HG03558 (cell line): ENCODE data around the gene PPP1R16B.

Experiments used
- ATAC-seq: cut with Tn5 transposase; IDR thresholded peaks from one replicate; pipeline ENCODE4 v1.9.1; 2021; ENCODE audit warnings: moderate number of reproducible peaks; ENCODE audit not compliant: unreplicated experiment; ENCODE audit errors: extremely low read depth

PPP1R16B gene

DNA sequence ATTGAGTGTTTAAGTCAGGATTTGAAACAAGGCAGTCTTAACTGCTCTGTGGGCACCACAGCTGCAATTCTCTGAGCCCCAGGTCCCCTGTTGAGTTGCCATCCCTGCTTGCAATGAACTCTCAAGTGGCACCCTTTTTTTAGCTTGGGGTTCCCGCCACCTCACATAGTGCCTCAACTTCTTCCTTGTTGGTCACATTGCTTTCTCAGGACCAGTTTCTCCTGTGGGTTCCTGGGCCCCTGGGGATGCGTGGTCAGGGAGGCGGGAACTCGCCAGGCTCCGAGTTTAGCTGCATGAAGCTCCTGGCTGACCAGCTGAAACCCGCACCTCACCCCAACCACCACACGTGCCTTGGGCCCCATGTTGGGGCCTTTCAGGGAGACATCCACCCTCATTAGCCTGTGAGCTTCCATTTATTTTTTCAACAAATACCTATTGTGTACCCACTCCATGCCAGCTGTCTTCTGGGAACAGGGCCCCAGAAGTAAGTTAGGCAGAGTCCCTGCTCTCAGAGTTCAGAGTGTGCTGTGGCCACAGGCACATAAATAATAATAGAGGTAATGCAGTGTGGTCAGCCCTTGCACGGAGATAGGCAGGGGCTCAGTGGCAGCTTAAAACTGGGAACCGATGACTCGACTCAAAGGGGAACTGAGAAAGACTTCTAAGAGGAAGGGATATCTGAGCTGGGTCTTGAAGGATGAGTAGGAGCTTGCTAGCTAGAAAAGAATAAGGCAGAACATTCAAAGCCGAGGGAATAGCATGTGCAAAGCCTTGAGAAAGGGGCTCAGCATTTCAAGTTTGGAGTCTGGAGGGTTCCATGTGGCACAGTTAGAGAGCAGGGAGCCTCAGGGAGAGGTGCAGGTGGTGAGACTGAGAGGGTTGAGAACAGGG is 86.8 kb downstream of the PPP1R16B start:
- no peak for ATAC-seq

DNA sequence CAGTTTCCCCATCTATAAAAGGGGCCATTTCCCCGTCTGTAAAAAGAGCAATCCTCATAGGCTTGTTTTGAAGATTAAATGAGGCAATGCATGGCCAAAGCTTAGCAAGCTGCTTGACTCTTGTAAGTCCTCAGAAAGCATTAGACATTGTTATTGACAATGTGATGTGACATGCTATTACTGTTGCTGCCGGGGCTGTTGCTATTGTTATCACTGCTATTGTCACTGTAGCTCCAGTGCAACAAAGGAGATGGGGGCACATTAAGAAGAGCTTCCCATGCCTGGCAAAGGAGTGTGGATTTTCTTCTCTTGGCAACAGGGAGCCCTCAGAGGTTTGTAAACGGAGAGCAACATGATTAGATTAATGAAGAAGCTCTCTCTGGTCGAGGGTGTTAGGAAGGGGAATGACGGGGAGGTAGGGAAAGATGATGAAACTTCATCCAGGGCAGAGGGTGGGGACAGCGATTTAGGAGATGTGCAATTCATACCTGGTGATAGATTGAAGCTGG is 87.6 kb downstream of the PPP1R16B start:
- ATAC-seq, result no peak

DNA sequence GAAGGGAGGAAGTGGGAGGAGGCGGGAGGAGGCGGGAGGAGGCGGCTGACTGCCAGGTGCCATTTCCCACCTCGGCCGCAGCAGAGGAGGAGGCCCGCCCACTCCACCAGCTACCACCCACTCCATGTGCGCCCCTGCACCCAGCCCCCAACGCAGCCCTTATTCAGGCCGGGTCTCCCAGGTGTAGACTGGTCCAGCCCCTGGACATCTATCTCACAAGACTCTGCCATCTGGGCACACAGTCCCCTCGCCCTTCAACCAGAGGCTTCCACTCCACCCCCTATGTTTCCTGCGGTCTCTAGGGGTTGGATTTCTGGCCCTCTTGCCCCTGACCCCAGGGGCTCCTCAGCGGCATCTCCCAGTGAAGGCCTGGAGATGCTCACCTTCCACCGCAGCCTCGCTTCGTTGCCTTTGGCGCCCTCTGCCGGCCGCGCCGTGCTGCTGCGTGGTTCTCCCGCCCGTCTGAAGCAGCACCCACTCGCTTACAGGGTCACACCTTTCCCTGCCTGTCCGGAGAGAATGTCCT is 88.1 kb downstream of the PPP1R16B start:
- no peak for ATAC-seq

DNA sequence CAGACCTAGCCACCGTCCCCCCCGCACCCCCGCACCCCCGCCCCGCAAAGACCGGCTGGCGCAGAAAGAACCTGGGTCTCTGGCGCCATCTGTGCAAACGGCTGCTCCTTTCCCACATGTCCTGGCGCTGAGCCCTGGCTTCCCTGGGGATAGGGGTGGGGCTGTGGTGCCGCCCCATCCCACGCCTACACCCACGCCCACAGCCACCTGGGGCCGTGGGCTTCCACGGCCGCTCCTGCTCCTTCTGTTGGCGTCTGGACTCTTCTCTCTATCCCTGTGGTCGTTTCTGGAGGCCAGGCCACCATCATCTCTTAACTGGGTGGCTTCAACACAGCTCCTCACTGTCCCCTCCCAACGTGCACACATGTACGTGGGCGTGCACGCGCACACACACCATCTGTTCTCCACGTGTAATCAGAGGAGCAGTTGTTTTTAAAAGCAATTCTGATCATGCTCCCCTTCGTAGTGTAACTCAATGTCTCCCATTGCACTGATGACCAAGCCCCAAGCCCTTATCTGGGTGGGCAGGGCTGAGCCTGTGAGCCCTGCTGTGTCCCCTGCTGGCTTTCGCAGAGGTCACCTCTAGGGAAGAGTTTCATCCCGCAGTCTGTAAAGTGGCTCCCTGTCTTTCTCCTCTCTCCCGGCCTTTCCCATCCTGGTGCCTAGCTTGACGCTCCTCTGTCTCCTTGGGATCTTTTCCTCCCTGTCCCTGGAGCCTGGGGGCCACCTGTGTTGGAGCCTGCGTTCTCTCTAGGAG is 88.8 kb downstream of the PPP1R16B start:
- ATAC-seq, result no peak

DNA sequence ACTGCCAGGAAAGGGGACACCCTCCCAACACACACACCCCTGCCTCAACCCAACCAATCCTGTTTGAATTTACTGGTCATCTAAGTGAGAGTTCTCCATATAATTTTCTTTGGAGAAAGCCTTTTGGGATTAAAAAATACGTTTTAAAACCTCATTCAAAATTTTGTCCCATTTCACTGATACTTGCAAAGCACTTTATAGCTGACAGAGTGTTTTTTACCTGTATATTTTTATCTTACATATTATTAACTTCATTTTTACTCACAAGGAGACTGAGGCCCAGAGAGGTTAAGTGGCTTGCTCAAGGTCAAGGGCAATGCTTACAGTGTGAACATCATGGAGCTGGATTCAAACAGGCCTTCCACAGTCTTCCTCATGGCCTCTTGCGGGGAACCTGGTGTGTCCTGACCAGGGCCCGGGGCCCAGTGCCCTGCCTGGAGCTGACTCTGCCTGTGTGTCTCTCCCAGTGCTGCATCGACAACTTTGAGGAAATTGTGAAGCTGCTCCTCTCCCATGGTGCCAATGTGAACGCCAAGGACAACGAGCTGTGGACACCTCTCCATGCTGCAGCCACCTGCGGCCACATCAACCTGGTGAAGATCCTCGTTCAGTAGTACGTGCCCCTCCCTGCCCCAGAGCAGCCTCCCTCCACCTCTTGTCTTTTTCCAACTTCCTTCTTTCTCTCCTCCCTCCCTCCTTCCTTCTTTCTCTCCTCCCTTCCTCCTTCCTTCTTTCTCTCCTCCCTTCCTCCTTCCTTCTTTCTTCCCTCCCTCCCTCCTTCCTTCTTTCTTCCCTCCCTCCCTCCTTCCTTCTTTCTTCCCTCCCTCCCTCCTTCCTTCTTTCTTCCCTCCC is 89.8 kb downstream of the PPP1R16B start:
- no peak for ATAC-seq

DNA sequence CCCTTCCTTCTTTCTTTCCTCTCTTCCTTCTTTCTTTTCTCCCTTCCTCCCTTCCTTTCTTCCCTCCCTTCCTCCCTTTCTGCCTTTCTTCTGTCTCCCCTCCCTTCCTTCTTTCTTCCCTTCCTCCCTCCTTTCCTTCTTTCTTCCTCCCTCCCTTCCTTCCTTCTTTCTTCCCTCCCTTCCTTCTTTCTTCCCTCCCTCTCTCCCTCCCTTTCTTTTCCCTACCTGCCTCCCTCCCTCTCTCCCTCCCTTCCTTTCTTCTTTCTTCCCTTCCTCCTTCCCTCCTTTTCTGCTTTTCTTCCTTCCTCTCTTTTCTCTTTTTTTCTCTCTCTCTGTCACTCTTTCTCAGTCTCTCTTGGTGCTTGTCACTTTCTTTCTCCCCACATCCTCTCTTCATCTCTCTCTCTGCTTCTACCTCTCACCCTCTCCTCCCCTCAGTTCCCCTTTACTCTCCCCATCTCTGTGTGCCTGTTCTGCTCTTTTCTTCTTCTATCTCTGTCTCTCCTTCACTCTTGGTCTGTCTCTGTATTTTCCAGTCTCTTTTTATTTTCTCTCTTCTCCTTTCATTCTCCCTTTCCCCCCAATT is 90.6 kb downstream of the PPP1R16B start:
- no peak for ATAC-seq

DNA sequence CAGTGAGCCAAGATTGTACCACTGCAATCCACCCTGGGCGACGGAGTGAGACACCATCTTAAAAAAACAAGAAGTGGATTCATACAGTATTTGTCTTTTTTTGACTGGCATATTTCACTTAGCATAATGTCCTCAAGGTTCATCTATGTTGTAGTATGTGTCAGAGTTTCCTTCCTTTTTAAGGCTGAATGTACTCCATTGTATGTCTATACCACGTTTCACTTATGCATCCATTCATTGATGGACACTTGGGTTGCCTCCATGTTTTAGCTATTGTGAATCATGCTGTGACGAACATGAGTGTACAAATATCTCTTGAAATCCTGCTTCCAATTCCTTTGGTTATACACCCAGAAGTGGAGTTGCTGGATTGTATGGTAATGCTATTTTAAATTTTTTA is 91.8 kb downstream of the PPP1R16B start:
- no peak for ATAC-seq

DNA sequence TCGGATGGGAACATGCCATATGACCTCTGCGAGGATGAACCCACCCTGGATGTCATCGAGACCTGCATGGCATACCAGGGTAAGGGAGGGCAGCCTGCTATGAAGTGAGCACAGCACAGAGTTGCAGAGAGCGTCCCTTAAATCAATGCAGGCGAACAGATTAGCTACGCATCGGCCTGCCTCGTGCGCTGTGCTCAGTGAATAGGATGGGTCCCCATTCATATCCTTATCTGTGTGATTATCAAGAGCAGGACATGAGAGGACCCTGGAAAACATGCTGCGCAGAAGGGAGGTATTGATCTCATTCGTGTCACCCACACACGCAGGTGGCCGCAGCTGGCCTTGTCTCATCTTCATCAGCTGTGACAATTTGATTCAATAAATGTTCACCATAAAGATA is 95.1 kb downstream of the PPP1R16B start:
- no peak for ATAC-seq

DNA sequence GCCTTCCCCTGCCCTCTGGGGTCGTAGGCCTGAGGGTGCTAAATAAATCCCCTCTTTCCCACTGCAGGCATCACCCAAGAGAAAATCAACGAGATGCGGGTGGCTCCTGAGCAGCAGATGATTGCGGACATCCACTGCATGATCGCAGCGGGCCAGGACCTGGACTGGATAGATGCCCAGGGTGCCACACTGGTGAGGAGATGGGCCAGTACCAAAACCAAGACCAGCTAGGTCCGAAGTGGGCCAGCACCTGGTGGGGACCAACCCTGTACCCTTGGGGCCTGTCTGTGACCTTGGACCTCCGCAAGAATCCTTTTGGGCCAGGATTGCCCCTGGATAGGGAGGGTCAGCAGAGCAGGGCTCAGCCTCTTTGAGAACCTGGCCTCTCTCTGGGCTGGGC is 97.1 kb downstream of the PPP1R16B start:
- ATAC-seq, result no peak

DNA sequence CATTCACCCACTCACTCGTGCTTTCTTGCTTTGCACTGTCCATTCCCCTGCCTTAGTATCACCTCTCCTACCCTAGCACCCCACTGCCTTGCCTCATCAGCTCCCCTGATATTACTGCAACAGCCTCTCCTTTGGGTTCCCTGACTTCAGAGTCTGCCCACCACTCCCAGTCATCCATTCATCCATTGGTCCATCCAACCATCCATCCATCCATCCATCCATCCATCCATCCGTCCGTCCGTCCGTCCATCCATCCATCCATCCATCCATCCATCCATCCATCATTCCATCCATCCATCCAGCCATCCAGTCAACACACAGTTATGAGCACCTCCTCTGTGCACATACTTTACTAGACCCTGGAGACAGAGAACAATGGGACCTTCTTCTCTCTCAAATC is 97.8 kb downstream of the PPP1R16B start:
- no peak for ATAC-seq

DNA sequence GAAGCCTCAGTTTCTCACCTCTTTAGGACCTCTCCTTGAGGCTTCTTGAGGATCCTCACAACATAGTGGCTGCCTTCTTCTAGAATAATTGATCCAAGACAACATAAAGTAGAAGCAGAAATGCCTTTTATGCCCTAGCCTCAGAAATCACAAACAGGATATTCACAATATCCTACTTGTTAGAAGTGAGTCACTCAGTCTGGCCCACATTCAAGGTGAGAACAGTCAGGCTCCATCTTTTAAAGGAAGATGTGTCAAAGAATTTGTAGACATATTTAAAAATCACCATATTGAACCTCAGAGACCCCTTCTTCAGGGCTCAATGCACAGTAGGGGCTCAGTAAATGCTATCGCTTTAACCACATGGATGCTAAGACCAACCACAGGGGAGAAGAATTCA is 99.9 kb downstream of the PPP1R16B start:
- ATAC-seq, result no peak

DNA sequence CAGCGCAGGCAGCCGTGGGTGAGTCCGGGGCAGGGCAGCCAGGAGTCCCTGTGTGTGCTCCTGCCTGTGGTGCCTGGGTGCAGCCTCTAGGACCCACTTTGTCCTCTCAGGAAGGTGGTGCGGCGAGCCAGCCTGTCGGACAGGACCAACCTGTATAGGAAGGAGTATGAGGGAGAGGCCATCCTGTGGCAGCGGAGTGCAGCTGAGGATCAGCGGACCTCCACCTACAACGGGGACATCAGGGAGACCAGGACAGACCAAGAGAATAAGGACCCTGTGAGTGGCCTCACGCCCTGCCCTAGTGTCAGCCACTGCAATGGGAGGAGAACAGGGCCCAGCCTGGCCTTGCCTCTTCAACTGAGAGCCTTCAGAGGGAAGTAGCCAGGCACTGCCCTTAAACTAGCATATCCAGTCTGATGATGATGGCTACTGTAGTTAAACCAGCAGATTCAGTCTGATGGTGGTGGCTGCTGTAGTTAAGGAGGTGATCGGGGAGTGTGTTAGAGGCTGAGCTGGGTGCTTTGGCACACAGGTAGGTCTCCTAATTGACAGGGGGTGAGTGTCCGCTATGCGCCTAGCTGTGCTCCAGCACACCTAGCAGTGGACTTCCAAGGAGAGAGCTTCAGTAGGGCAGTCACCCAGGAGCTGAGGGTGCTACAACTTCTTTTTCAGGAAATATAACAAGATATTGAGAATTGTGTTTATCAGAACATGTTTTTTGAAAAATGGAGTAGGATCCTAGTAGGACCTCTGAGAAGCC is 102.6 kb downstream of the PPP1R16B start:
- no peak for ATAC-seq

DNA sequence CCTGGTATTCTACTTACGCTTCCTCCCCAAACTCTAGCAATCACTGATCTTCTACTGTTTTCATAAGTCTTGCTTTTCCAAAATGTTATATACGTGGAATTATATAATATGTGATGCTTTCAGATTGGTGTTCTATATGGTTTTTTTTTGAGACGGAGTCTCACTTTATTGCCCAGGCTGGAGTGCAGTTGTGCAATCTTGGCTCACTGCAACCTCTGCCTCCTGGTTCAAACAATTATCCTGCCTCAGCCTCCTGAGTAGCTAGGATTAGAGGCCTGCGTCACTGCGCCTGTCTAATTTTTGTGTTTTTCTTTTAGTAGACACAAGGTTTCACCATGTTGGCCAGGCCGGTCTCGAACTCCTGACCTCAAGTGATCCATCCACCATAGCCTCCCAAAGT is 109.9 kb downstream of the PPP1R16B start:
- no peak for ATAC-seq

DNA sequence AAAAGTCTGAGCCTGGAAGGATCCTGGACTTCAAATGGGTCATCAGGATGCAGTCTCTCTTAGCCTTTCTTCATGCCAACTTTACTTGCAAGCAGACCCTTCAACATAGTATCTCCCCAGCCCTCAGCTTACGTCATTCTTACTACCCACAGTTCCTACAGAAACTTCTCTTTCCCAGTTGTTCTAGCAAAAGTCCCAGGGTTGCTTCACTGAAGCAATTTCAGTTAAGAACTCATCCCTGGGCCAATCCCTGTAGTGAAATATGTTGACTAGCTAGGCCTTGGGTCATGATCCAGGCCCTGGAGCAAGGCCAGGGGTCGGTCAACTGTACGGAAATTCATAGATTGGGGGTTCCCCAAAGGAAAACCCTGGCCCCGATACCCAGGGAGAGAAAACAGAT is 112.2 kb downstream of the PPP1R16B start:
- ATAC-seq, result no peak

DNA sequence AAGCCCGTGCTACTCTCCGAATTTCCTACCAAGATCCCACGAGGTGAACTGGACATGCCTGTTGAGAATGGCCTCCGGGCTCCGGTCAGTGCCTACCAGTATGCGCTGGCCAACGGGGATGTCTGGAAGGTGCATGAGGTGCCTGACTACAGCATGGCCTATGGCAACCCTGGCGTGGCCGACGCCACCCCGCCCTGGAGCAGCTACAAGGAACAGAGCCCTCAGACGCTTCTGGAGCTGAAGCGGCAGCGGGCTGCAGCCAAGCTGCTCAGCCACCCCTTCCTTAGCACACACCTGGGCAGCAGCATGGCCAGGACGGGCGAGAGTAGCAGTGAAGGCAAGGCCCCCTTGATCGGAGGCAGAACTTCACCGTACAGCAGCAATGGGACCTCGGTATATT is 112.7 kb downstream of the PPP1R16B start:
- no peak for ATAC-seq

DNA sequence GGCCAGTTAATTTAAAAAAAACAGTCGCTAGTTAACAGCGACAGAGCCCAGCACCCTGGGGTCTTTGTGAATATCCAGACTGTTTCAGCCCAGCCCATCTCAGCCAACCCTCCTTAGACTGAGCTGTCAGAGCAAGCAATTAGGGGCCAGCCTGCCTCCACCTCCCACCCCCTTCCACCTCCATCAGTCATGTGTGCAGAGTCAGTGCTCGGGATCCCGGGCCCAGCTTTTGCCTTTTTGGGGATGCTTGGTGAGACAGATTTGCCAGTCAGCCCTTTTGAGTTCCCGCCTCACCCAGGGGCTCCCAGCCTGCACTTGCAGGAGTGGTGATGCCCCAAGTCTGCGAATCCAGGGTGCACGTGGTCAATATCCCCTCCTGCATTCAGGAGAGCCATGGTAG is 114.2 kb downstream of the PPP1R16B start:
- ATAC-seq, result no peak

DNA sequence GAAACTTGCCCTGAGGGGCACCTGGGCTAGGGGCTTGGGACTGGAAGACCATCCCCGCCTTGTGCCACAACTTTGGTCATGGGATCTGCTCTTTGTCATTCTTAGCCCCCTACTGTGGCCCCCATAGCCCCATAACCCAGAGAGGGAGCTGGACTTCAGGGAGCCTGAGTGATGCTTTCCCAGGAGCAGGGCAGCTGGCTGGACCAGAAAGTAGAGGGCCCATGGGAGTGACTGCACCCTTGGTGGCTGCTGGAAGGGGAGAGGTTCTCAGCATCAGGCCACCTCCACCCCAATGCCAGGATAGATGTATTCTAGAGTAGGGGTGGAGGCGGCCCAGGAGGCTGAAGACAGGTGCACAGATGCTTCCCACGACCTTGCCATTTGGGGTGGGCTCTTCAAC is 114.9 kb downstream of the PPP1R16B start:
- ATAC-seq, result no peak

DNA sequence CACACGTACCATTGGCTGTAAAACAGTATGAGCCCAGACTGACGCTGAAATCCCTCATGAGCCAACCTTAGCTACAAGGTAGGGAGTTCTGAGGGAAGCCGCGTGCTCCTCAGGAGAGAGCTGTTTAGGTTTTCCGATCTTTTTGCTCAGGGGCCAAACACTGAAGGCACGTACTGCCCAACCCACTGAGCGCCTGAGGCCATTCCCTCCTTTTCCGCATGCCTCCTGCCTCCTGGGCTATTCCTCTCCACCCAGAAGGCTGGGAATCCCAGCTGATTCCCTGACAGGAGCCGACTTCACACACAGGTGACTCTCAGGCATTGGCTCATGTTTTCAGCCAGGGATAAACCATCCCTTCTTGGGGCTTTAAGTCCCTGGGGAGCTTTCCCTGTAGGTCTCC is 115.4 kb downstream of the PPP1R16B start:
- no peak for ATAC-seq

DNA sequence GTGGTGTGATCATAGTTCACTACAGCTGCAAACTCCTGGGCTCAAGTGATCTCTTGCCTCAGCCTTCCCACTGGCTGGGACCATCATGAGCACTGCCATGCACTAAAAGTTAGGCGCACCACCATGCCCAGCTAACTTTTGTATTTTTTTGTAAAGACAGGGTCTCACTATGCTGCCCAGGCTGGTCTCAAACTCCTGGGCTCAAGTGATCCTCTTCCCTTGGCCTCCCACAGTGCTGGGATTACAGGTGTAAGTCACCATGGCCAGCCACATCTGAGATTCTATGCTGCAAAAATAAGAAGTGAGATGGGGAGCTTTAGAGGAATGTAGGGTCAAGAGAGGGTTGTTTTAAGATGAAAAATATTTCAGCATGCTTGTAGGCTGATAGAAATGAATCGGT is 119.2 kb downstream of the PPP1R16B start:
- no peak for ATAC-seq
